ENCODE data around the gene SCNN1A. TPM values are rescaled to one million over a fixed set of nuclear protein-coding genes. Genes with fewer than 3 reads are reported as not detected.

SCNN1A gene
- total and polyA plus RNA-seq, 9 donors, result 0.17 to 4.1 (median 0.24) TPM; not detected in 2

GRCh38 chr12:6334359-6334758, 41.0 kb downstream of the SCNN1A start:
- Histone ChIP-seq H3K9me3 (replicated peaks; ENCODE audit: control insufficient read depth, low read depth, low read length) (no peaks in the 10 kb centered on the region), H3K4me1 (ENCODE audit: control insufficient read depth, insufficient read depth, low read length) (peaks cover 55% of the 10 kb centered on the region), H3K36me3 (ENCODE audit: control insufficient read depth, insufficient read depth, low read length) (peaks cover 53% of the 10 kb centered on the region), H3K27ac (ENCODE audit: low read length) (peak overlapping the region; percentile 98), H3K4me3 (ENCODE audit: low read length) (no peak overlapping the region), H3K27me3 (ENCODE audit: control insufficient read depth, insufficient read depth, low read length) (no peaks in the 10 kb centered on the region)
- WGBS (ENCODE audit: insufficient coverage), result 60% methylated on average over 1 of the region's 5 CpGs
- DNase-seq, result no peak

- H3K27me3 ChIP-seq (ENCODE audit: control insufficient read depth, insufficient read depth, low read length), result no peaks in the 10 kb centered on the region
- no peak overlapping the region for H3K27ac ChIP-seq (ENCODE audit: low read length)
- H3K4me1 ChIP-seq (ENCODE audit: control insufficient read depth, insufficient read depth, low read length), result peaks cover 48% of the 10 kb centered on the region
- H3K9me3 ChIP-seq (replicated peaks; ENCODE audit: control insufficient read depth, low read depth, low read length), result no peaks in the 10 kb centered on the region
- 59% methylated on average over 4 of the region's 9 CpGs for WGBS (ENCODE audit: insufficient coverage)
- no peak overlapping the region for H3K4me3 ChIP-seq (ENCODE audit: low read length)
- peaks cover 60% of the 10 kb centered on the region for H3K36me3 ChIP-seq (ENCODE audit: control insufficient read depth, insufficient read depth, low read length)
- DNase-seq, result no peak
Measured at GRCh38 chr12:6333566-6333965, 41.8 kb downstream of the SCNN1A start.

GRCh38 chr12:6333029-6333428, 42.3 kb downstream of the SCNN1A start:
- 90% methylated on average over 7 of the region's 9 CpGs for WGBS (ENCODE audit: insufficient coverage)

GRCh38 chr12:6332459-6332858, 42.9 kb downstream of the SCNN1A start:
- Histone ChIP-seq H3K9me3 (replicated peaks; ENCODE audit: control insufficient read depth, low read depth, low read length) (no peaks in the 10 kb centered on the region), H3K27ac (ENCODE audit: low read length) (no peak overlapping the region), H3K4me1 (ENCODE audit: control insufficient read depth, insufficient read depth, low read length) (peaks cover 49% of the 10 kb centered on the region), H3K36me3 (ENCODE audit: control insufficient read depth, insufficient read depth, low read length) (peaks cover 67% of the 10 kb centered on the region), H3K4me3 (ENCODE audit: low read length) (no peak overlapping the region), H3K27me3 (ENCODE audit: control insufficient read depth, insufficient read depth, low read length) (no peaks in the 10 kb centered on the region)
- 83% methylated on average over 2 of the region's 4 CpGs for WGBS (ENCODE audit: insufficient coverage)
- DNase-seq, result no peak

More at GRCh38 chr12:6333029-6333428, 42.3 kb downstream of the SCNN1A start:
- H3K4me1 ChIP-seq (ENCODE audit: control insufficient read depth, insufficient read depth, low read length), result peaks cover 48% of the 10 kb centered on the region
- H3K4me3 ChIP-seq (ENCODE audit: low read length), result no peak overlapping the region
- H3K27ac ChIP-seq (ENCODE audit: low read length), result no peak overlapping the region
- no peaks in the 10 kb centered on the region for H3K9me3 ChIP-seq (replicated peaks; ENCODE audit: control insufficient read depth, low read depth, low read length)
- no peak for DNase-seq
- no peaks in the 10 kb centered on the region for H3K27me3 ChIP-seq (ENCODE audit: control insufficient read depth, insufficient read depth, low read length)
- peaks cover 64% of the 10 kb centered on the region for H3K36me3 ChIP-seq (ENCODE audit: control insufficient read depth, insufficient read depth, low read length)

GRCh38 chr12:6330999-6331714, 44.2 kb downstream of the SCNN1A start:
- Histone ChIP-seq H3K27me3 (ENCODE audit: control insufficient read depth, insufficient read depth, low read length) (no peaks in the 10 kb centered on the region), H3K36me3 (ENCODE audit: control insufficient read depth, insufficient read depth, low read length) (peaks cover 65% of the 10 kb centered on the region), H3K4me3 (ENCODE audit: low read length) (no peak overlapping the region), H3K9me3 (replicated peaks; ENCODE audit: control insufficient read depth, low read depth, low read length) (no peaks in the 10 kb centered on the region), H3K27ac (ENCODE audit: low read length) (no peak overlapping the region), H3K4me1 (ENCODE audit: control insufficient read depth, insufficient read depth, low read length) (peaks cover 47% of the 10 kb centered on the region)
- 92% methylated on average over 2 of the region's 4 CpGs for WGBS (ENCODE audit: insufficient coverage)
- no peak for DNase-seq

GRCh38 chr12:6330192-6330591, 45.2 kb downstream of the SCNN1A start:
- Histone ChIP-seq H3K4me1 (ENCODE audit: control insufficient read depth, insufficient read depth, low read length) (peaks cover 41% of the 10 kb centered on the region), H3K27ac (ENCODE audit: low read length) (no peak overlapping the region), H3K27me3 (ENCODE audit: control insufficient read depth, insufficient read depth, low read length) (no peaks in the 10 kb centered on the region), H3K36me3 (ENCODE audit: control insufficient read depth, insufficient read depth, low read length) (peaks cover 65% of the 10 kb centered on the region), H3K9me3 (replicated peaks; ENCODE audit: control insufficient read depth, low read depth, low read length) (no peaks in the 10 kb centered on the region), H3K4me3 (ENCODE audit: low read length) (no peak overlapping the region)
- no peak for DNase-seq
- WGBS (ENCODE audit: insufficient coverage), result 79% methylated on average over 4 of the region's 5 CpGs

- H3K4me1 ChIP-seq (ENCODE audit: control insufficient read depth, insufficient read depth, low read length), result peaks cover 38% of the 10 kb centered on the region
- H3K27ac ChIP-seq (ENCODE audit: low read length), result no peak overlapping the region
- H3K27me3 ChIP-seq (ENCODE audit: control insufficient read depth, insufficient read depth, low read length), result no peaks in the 10 kb centered on the region
- no peak for DNase-seq
- peaks cover 64% of the 10 kb centered on the region for H3K36me3 ChIP-seq (ENCODE audit: control insufficient read depth, insufficient read depth, low read length)
- H3K9me3 ChIP-seq (replicated peaks; ENCODE audit: control insufficient read depth, low read depth, low read length), result no peaks in the 10 kb centered on the region
- WGBS (ENCODE audit: insufficient coverage), result 63% methylated on average over 8 of the region's 15 CpGs
- no peak overlapping the region for H3K4me3 ChIP-seq (ENCODE audit: low read length)
Measured at GRCh38 chr12:6329703-6330064, 45.7 kb downstream of the SCNN1A start.

GRCh38 chr12:6328945-6329702, 46.2 kb downstream of the SCNN1A start:
- H3K27me3 ChIP-seq (ENCODE audit: control insufficient read depth, insufficient read depth, low read length), result no peaks in the 10 kb centered on the region
- peaks cover 35% of the 10 kb centered on the region for H3K4me1 ChIP-seq (ENCODE audit: control insufficient read depth, insufficient read depth, low read length)
- no peaks in the 10 kb centered on the region for H3K9me3 ChIP-seq (replicated peaks; ENCODE audit: control insufficient read depth, low read depth, low read length)
- peaks cover 59% of the 10 kb centered on the region for H3K36me3 ChIP-seq (ENCODE audit: control insufficient read depth, insufficient read depth, low read length)
- DNase-seq, result no peak
- H3K4me3 ChIP-seq (ENCODE audit: low read length), result no peak overlapping the region
- WGBS (ENCODE audit: insufficient coverage), result 68% methylated on average over 63 of the region's 75 CpGs
- H3K27ac ChIP-seq (ENCODE audit: low read length), result no peak overlapping the region

GRCh38 chr12:6328045-6328779, 47.2 kb downstream of the SCNN1A start:
- Histone ChIP-seq H3K4me3 (ENCODE audit: low read length) (no peak overlapping the region), H3K36me3 (ENCODE audit: control insufficient read depth, insufficient read depth, low read length) (peaks cover 49% of the 10 kb centered on the region), H3K4me1 (ENCODE audit: control insufficient read depth, insufficient read depth, low read length) (peaks cover 38% of the 10 kb centered on the region), H3K27ac (ENCODE audit: low read length) (no peak overlapping the region), H3K9me3 (replicated peaks; ENCODE audit: control insufficient read depth, low read depth, low read length) (no peaks in the 10 kb centered on the region), H3K27me3 (ENCODE audit: control insufficient read depth, insufficient read depth, low read length) (no peaks in the 10 kb centered on the region)
- no peak for DNase-seq
- 86% methylated on average over 5 of the region's 10 CpGs for WGBS (ENCODE audit: insufficient coverage)

Data from muscle of leg (tissue), 11 donors.